Prostate gland (tissue), 2 donors: Measurements from ENCODE around the gene RGS19. TPM values are rescaled to one million over a fixed set of nuclear protein-coding genes. Genes with fewer than 3 reads are reported as not detected.
A peak's percentile ranks its signal among the peaks of the same experiment; 100 is the strongest.

ENCODE experiments used
- DNase-seq: peaks from one replicate; pipeline ENCODE4 v3.0.0-alpha.2; 2019; ENCODE audit warnings: low spot score
- H3K27ac ChIP-seq, 2 donors: fragments of 200-600 bp; sonication (generic); 2 replicates each; pipeline ENCODE4 v1.5.1; 2017 to 2019
- H3K27me3 ChIP-seq: fragments of 200-600 bp; sonication (generic); replicated peaks from 2 replicates; pipeline ENCODE4 v1.5.1; 2019; ENCODE audit not compliant: insufficient read depth
- H3K36me3 ChIP-seq, 2 donors: fragments of 200-600 bp; sonication (generic); 1 replicate in 1 of 2; 2 replicates in 1 of 2; pipeline versions ENCODE4 v1.5.1 to v1.8.1; 2017 to 2019
- H3K4me1 ChIP-seq: fragments of 200-600 bp; sonication (generic); replicated peaks from 2 replicates; pipeline ENCODE4 v1.5.1; 2019
- H3K4me3 ChIP-seq, 2 donors: fragments of 200-600 bp; sonication (generic); 2 replicates each; pipeline ENCODE4 v1.5.1; 2017 to 2019
- H3K9me3 ChIP-seq: fragments of 200-600 bp; sonication (generic); 2 replicates; pipeline ENCODE4 v1.5.1; 2017
- POLR2A ChIP-seq: fragments of 450-650 bp; IDR thresholded peaks from one replicate; pipeline ENCODE4 v1.6.1; 2016; ENCODE audit warnings: antibody characterized with exemption, mild to moderate bottlenecking
- POLR2AphosphoS5 ChIP-seq: sonication (generic); formaldehyde crosslinking; IDR thresholded peaks from one replicate; pipeline ENCODE4 v1.6.1; 2017; ENCODE audit warnings: antibody characterized with exemption
- WGBS: methylation state at CpG from one replicate; pipeline ENCODE4 v1.1.5; 2018; 5-methylcytosine and 5-hydroxymethylcytosine counted together
- intact Hi-C: fragments of 100-400 bp; cut with DNase I; formaldehyde crosslinking; loops from one replicate; pipeline ENCODE4 v1.14.2; 2022
- total RNA-seq, 2 donors: library from RNA; depleted of rRNA; stranded (reverse); fragments of >200 nt; gene quantifications; one replicate each; pipeline ENCODE4 v1.1.0, GENCODE V29; 2016
- TF ChIP-seq, protein P1 (sequence below), 4 experiments: fragments of 200-600 bp in 2 of 4; fragments of 450-650 bp in 2 of 4; sonication (generic) in 2 of 4; IDR thresholded peaks; 1 replicate in 3 of 4; 2 replicates in 1 of 4; pipeline ENCODE4 v1.5.1; 2016 to 2019; ENCODE audit warnings: antibody characterized with exemption in 4 of 4, mild to moderate bottlenecking in 2 of 4, moderate library complexity in 2 of 4

RGS19 gene
- total RNA-seq, 2 donors from 2014 or later: 13.3 to 15.1 TPM

DNA sequence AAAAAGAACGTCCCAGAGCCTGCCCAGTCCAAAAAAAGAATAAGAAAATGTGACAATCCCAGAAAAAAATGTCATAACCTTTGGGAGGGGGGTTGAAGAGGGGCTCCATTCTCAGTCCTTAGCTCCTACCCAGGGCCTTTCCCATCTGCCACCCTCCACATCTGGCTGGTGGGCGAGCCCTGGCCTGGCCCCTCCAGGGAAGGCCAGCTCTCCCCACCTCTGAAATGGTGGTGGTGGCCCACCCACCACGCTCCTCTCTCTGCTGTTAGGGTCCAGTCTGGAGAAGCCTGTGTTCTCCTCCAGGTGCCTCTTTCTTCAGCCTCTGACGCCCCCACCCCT is 415 bp downstream of the RGS19 start:
- intact Hi-C loops: no loop called here
- peak overlapping the region; percentile 57 to 72 for H3K4me3 ChIP-seq
- WGBS: 16% methylated on average over 4 of the region's 4 CpGs
- no peaks in the 10 kb centered on the region for H3K9me3 ChIP-seq
- H3K27ac ChIP-seq: peak overlapping the region; percentile 68 to 76
- H3K36me3 ChIP-seq: no peaks in the 10 kb centered on the region
- TF ChIP-seq POLR2A (no peak), POLR2AphosphoS5 (no peak)
- TF ChIP-seq, protein P1, sequence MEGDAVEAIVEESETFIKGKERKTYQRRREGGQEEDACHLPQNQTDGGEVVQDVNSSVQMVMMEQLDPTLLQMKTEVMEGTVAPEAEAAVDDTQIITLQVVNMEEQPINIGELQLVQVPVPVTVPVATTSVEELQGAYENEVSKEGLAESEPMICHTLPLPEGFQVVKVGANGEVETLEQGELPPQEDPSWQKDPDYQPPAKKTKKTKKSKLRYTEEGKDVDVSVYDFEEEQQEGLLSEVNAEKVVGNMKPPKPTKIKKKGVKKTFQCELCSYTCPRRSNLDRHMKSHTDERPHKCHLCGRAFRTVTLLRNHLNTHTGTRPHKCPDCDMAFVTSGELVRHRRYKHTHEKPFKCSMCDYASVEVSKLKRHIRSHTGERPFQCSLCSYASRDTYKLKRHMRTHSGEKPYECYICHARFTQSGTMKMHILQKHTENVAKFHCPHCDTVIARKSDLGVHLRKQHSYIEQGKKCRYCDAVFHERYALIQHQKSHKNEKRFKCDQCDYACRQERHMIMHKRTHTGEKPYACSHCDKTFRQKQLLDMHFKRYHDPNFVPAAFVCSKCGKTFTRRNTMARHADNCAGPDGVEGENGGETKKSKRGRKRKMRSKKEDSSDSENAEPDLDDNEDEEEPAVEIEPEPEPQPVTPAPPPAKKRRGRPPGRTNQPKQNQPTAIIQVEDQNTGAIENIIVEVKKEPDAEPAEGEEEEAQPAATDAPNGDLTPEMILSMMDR (IDR thresholded peaks at IDR 0.05): no peak
- H3K27me3 ChIP-seq: no peaks in the 10 kb centered on the region
- H3K4me1 ChIP-seq: peaks cover 9% of the 10 kb centered on the region
- DNase-seq: no peak

- H3K27ac ChIP-seq: no peak overlapping the region
- H3K36me3 ChIP-seq: no peaks in the 10 kb centered on the region
- TF ChIP-seq POLR2A: no peak
- TF ChIP-seq POLR2AphosphoS5: no peak
- TF ChIP-seq, protein P1 (IDR thresholded peaks at IDR 0.05): no peak
- no peaks in the 10 kb centered on the region for H3K9me3 ChIP-seq
- peaks cover 9% of the 10 kb centered on the region for H3K4me1 ChIP-seq
- 65% methylated on average over 15 of the region's 15 CpGs for WGBS
- no peak overlapping the region for H3K4me3 ChIP-seq
- H3K27me3 ChIP-seq: no peaks in the 10 kb centered on the region
- no peak for DNase-seq
- intact Hi-C loops: no loop called here
Measured at GRCh38 chr20:64077876-64078551, 1.3 kb downstream of the RGS19 start.

DNA sequence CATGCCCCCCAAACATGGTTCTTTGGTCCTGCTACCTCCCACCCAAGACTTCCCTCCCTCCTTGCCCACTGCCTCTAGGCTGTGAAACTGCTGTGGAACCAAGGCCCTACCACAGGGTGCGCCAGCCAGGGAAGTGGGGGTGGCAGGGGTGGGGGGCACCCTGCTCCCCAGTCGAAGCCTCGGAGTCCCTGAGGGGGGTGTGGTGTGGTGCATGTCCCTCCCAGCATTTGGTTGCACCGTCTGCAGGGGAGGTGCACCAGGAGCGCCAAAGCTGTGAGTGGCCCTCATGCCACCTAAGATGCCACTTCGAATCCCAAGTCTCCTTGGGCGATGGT is 1.8 kb downstream of the RGS19 start:
- no peak for DNase-seq
- H3K4me3 ChIP-seq: no peak overlapping the region
- TF ChIP-seq POLR2A (no peak), POLR2AphosphoS5 (no peak)
- TF ChIP-seq, protein P1 (IDR thresholded peaks at IDR 0.05): no peak
- H3K36me3 ChIP-seq: no peaks in the 10 kb centered on the region
- H3K4me1 ChIP-seq: peaks cover 9% of the 10 kb centered on the region
- intact Hi-C loops: no loop called here
- 85% methylated on average over 7 of the region's 7 CpGs for WGBS
- H3K27ac ChIP-seq: no peak overlapping the region
- H3K27me3 ChIP-seq: no peaks in the 10 kb centered on the region
- H3K9me3 ChIP-seq: no peaks in the 10 kb centered on the region

DNA sequence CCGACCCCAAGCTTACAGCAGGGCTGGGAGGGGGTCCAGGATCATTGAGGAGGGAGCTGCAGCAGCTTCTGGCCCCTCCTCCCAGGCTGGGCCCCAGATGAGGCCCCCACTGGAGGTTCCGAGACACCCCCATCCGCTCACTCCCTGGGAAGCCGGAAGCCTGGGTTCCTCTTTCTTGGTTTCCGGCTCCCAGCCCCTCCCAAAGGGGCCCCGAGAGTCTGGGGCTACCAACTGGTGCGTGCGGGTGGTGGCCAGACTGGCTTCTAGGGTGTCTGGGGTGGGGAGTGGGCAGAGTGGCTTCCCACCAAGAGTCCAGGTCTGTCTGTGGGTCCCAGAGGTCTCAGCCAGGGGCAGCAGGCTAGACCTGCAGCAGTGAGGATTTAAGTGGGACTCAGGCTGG is 2.2 kb downstream of the RGS19 start:
- no peaks in the 10 kb centered on the region for H3K27me3 ChIP-seq
- 77% methylated on average over 8 of the region's 8 CpGs for WGBS
- no peak overlapping the region for H3K27ac ChIP-seq
- no peaks in the 10 kb centered on the region for H3K9me3 ChIP-seq
- no peak for TF ChIP-seq POLR2AphosphoS5
- TF ChIP-seq, protein P1 (IDR thresholded peaks at IDR 0.05): no peak
- H3K4me3 ChIP-seq: no peak overlapping the region
- DNase-seq: no peak
- H3K36me3 ChIP-seq: no peaks in the 10 kb centered on the region
- intact Hi-C loops: no loop called here
- H3K4me1 ChIP-seq: peaks cover 9% of the 10 kb centered on the region
